GM12878 (cell line): ENCODE data around the gene SOX6. TPM values are rescaled to one million over a fixed set of nuclear protein-coding genes. Genes with fewer than 3 reads are reported as not detected.

Experiments
- BMI1 ChIP-seq: fragments of 450-650 bp; IDR thresholded peaks from 2 replicates; pipeline ENCODE4 v1.6.1; 2016; ENCODE audit warnings: mild to moderate bottlenecking, moderate library complexity, borderline replicate concordance
- CBX3 ChIP-seq: fragments of 200-600 bp; sonication (generic); IDR thresholded peaks from 2 replicates; pipeline ENCODE4 v1.6.1; 2016; ENCODE audit warnings: low read depth, borderline replicate concordance
- CBX5 ChIP-seq: sonication (generic); IDR thresholded peaks from 2 replicates; pipeline ENCODE4 v1.6.1; 2016; ENCODE audit warnings: low read depth, moderate library complexity, mild to moderate bottlenecking, inconsistent platforms
- CEBPB ChIP-seq, 2 experiments: fragments of 150-350 bp in 1 of 2; IDR thresholded peaks; 2 replicates each; pipeline ENCODE4 v1.6.1; 2012 to 2014; ENCODE audit warnings: low read depth in 2 of 2, low read length in 2 of 2, borderline replicate concordance in 1 of 2, inconsistent platforms in 1 of 2
- CHD4 ChIP-seq: fragments of 200-600 bp; sonication (generic); IDR thresholded peaks from 2 replicates; pipeline ENCODE4 v1.6.1; 2016; ENCODE audit warnings: mild to moderate bottlenecking
- DPF2 ChIP-seq: fragments of 450-650 bp; IDR thresholded peaks from 2 replicates; pipeline ENCODE4 v1.6.1; 2017; ENCODE audit warnings: mild to moderate bottlenecking
- EZH2 ChIP-seq: IDR thresholded peaks from 2 replicates; pipeline ENCODE4 v1.6.1; 2012; ENCODE audit warnings: low read depth, mild to moderate bottlenecking, control low read depth, inconsistent platforms, low read length, borderline replicate concordance; ENCODE audit not compliant: control insufficient read depth
- FOS ChIP-seq: IDR thresholded peaks from 3 replicates; pipeline ENCODE4 v1.6.1; 2011; ENCODE audit warnings: borderline replicate concordance; ENCODE audit not compliant: insufficient read length; ENCODE audit errors: extremely low read depth
- IKZF1 ChIP-seq: fragments of 450-650 bp; conservative IDR thresholded peaks from 2 replicates; pipeline ENCODE4 v1.6.1; 2017; ENCODE audit warnings: antibody characterized with exemption, mild to moderate bottlenecking
- JUND ChIP-seq: IDR thresholded peaks from 2 replicates; pipeline ENCODE4 v1.6.1; 2012; ENCODE audit warnings: low read depth, mild to moderate bottlenecking, low read length, improper control_type of control experiment, moderate library complexity
- MEF2B ChIP-seq: fragments of 450-650 bp; IDR thresholded peaks from 2 replicates; pipeline ENCODE4 v1.6.1; 2018; ENCODE audit warnings: mild to moderate bottlenecking, moderate library complexity; ENCODE audit not compliant: partially characterized antibody, poor library complexity, severe bottlenecking
- MTA2 ChIP-seq: fragments of 450-650 bp; IDR thresholded peaks from 2 replicates; pipeline ENCODE4 v1.6.1; 2016; ENCODE audit warnings: low read depth, mild to moderate bottlenecking, moderate library complexity
- NRF1 ChIP-seq: conservative IDR thresholded peaks from 2 replicates; pipeline ENCODE4 v1.6.1; 2011; ENCODE audit warnings: mild to moderate bottlenecking, low read depth, low read length, improper control_type of control experiment
- PAX8 ChIP-seq: fragments of 450-650 bp; IDR thresholded peaks from 2 replicates; pipeline ENCODE4 v1.6.1; 2017; ENCODE audit warnings: mild to moderate bottlenecking, moderate library complexity
- PML ChIP-seq: IDR thresholded peaks from 2 replicates; pipeline ENCODE4 v1.6.1; 2012; ENCODE audit warnings: low read length, inconsistent platforms
- POLR2A ChIP-seq: IDR thresholded peaks from 2 replicates; pipeline ENCODE4 v1.6.1; 2011; ENCODE audit warnings: low read depth, mild to moderate bottlenecking, low read length
- RCOR1 ChIP-seq: conservative IDR thresholded peaks from 2 replicates; pipeline ENCODE4 v1.6.1; 2012; ENCODE audit warnings: low read depth, low read length, improper control_type of control experiment
- RUNX3 ChIP-seq: IDR thresholded peaks from 2 replicates; pipeline ENCODE4 v1.6.1; 2012; ENCODE audit warnings: low read length, inconsistent platforms
- SMARCA5 ChIP-seq: fragments of 450-650 bp; IDR thresholded peaks from 2 replicates; pipeline ENCODE4 v1.6.1; 2017; ENCODE audit warnings: mild to moderate bottlenecking
- STAT1 ChIP-seq: fragments of 450-650 bp; conservative IDR thresholded peaks from 2 replicates; pipeline ENCODE4 v1.6.1; 2014; ENCODE audit warnings: antibody characterized with exemption, mild to moderate bottlenecking
- TCF12 ChIP-seq: IDR thresholded peaks from 2 replicates; pipeline ENCODE4 v1.6.1; 2011; ENCODE audit warnings: low read depth, mild to moderate bottlenecking, low read length
- polyA plus RNA-seq, 11 experiments: library from polyadenylated mRNA; depleted of rRNA in 4 of 11; unstranded in 6 of 11; stranded (reverse) in 5 of 11; fragments of >200 nt; fragmentation: Nextera tagmentation in 4 of 11; fragmentation: Illumina TruSeq in 1 of 11; extraction: Ambion mirVana in 4 of 11; extraction: Trizol in 1 of 11; gene quantifications; 1 replicate in 1 of 11; 2 replicates in 10 of 11; pipeline versions ENCODE4 v1.2.1 to v1.2.3, GENCODE V29; 2011 to 2016; ENCODE audit warnings: inconsistent platforms in 2 of 11, missing spikeins in 2 of 11, low read depth in 1 of 11
- total RNA-seq, 4 experiments: library from RNA; depleted of rRNA in 3 of 4; stranded (reverse); fragments of >200 nt in 3 of 4; fragmentation: Illumina TruSeq in 1 of 4; extraction: Trizol in 1 of 4; gene quantifications; 2 replicates each; pipeline versions ENCODE4 v1.2.1 to v1.2.3, GENCODE V29; 2013 to 2021
- TF ChIP-seq, protein P1 (sequence below): fragments of 450-650 bp; IDR thresholded peaks from 2 replicates; pipeline ENCODE4 v1.6.1; 2018; ENCODE audit warnings: mild to moderate bottlenecking, low read depth, moderate library complexity; ENCODE audit not compliant: partially characterized antibody
- TF ChIP-seq, protein P2 (sequence below): fragments of 450-650 bp; IDR thresholded peaks from 2 replicates; pipeline ENCODE4 v1.6.1; 2017; ENCODE audit warnings: mild to moderate bottlenecking, low read depth, inconsistent platforms; ENCODE audit not compliant: poor library complexity, severe bottlenecking
- TF ChIP-seq, protein P3 (sequence below): fragments of 450-650 bp; IDR thresholded peaks from 2 replicates; pipeline ENCODE4 v1.6.1; 2014; ENCODE audit warnings: mild to moderate bottlenecking

SOX6 gene
- total and polyA plus RNA-seq, 10 of the 15 experiments (the other 5 are each of a cell fraction or from before 2014, with no cell fraction given): 0.03 to 0.71 (median 0.29) TPM; not detected in 4

DNA sequence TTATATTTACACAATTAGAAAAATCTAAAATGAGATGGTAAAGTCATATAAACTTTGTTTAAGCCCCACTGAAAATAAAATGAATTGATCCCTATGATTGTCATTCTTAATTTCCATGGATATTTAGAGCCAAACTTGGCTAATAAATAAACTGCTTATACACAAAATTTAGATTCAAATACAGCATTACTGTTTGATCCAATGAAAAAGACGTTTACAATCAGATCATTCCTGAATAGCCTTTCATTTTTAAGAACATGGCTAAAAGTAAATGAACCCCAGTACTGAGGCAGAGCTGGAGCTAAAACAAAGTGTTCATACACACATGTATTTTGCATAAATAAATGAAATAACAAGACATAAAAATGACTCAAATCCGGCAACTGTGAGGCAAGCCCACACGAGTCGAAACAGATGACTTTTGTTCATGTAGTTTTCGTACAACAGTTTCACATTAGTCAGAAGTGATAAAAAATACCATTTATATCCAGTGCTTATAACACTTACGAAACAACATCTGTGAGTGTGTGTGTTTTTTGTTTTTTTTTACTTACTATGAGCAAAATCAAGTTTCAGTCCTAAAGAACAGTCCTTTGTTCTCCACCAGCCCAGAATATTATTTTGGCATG is 386.5 kb downstream of the SOX6 start (continued):
- no peak for TF ChIP-seq FOS
- TF ChIP-seq IKZF1: peak; percentile 37; the same call in 1 of the 2 replicates
- TF ChIP-seq, protein P1, sequence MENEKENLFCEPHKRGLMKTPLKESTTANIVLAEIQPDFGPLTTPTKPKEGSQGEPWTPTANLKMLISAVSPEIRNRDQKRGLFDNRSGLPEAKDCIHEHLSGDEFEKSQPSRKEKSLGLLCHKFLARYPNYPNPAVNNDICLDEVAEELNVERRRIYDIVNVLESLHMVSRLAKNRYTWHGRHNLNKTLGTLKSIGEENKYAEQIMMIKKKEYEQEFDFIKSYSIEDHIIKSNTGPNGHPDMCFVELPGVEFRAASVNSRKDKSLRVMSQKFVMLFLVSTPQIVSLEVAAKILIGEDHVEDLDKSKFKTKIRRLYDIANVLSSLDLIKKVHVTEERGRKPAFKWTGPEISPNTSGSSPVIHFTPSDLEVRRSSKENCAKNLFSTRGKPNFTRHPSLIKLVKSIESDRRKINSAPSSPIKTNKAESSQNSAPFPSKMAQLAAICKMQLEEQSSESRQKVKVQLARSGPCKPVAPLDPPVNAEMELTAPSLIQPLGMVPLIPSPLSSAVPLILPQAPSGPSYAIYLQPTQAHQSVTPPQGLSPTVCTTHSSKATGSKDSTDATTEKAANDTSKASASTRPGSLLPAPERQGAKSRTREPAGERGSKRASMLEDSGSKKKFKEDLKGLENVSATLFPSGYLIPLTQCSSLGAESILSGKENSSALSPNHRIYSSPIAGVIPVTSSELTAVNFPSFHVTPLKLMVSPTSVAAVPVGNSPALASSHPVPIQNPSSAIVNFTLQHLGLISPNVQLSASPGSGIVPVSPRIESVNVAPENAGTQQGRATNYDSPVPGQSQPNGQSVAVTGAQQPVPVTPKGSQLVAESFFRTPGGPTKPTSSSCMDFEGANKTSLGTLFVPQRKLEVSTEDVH: peak; percentile 65
- TF ChIP-seq CBX3: no peak
- TF ChIP-seq BMI1: peak; percentile 79
- TF ChIP-seq SMARCA5: no peak
- peak; percentile 49; the same call in 1 of the 2 replicates for TF ChIP-seq RUNX3
- no peak for TF ChIP-seq EZH2
- TF ChIP-seq CEBPB (IDR thresholded peaks at IDR 0.05; ENCODE audit: borderline replicate concordance in 1 of 2, low read depth in 2 of 2, low read length in 2 of 2): no peak
- TF ChIP-seq, protein P2, sequence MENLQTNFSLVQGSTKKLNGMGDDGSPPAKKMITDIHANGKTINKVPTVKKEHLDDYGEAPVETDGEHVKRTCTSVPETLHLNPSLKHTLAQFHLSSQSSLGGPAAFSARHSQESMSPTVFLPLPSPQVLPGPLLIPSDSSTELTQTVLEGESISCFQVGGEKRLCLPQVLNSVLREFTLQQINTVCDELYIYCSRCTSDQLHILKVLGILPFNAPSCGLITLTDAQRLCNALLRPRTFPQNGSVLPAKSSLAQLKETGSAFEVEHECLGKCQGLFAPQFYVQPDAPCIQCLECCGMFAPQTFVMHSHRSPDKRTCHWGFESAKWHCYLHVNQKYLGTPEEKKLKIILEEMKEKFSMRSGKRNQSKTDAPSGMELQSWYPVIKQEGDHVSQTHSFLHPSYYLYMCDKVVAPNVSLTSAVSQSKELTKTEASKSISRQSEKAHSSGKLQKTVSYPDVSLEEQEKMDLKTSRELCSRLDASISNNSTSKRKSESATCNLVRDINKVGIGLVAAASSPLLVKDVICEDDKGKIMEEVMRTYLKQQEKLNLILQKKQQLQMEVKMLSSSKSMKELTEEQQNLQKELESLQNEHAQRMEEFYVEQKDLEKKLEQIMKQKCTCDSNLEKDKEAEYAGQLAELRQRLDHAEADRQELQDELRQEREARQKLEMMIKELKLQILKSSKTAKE: peak; percentile 59
- peak; percentile 92 for TF ChIP-seq MTA2
- TF ChIP-seq, protein P3, sequence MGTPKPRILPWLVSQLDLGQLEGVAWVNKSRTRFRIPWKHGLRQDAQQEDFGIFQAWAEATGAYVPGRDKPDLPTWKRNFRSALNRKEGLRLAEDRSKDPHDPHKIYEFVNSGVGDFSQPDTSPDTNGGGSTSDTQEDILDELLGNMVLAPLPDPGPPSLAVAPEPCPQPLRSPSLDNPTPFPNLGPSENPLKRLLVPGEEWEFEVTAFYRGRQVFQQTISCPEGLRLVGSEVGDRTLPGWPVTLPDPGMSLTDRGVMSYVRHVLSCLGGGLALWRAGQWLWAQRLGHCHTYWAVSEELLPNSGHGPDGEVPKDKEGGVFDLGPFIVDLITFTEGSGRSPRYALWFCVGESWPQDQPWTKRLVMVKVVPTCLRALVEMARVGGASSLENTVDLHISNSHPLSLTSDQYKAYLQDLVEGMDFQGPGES: no peak
- no peak for TF ChIP-seq TCF12
- no peak for TF ChIP-seq RCOR1
- TF ChIP-seq NRF1: no peak
- TF ChIP-seq CBX5: no peak
- TF ChIP-seq MEF2B: peak; percentile 76
- no peak for TF ChIP-seq POLR2A
- no peak for TF ChIP-seq CHD4
- TF ChIP-seq DPF2: peak; percentile 63; the same call in 1 of the 2 replicates
- TF ChIP-seq PAX8: no peak
- TF ChIP-seq STAT1: no peak
- TF ChIP-seq JUND: 0 out of 2 replicates have a peak, but pooled peaks have one; percentile 47
- TF ChIP-seq PML: no peak
